ENCODE data around the gene ZNF697. TPM values are rescaled to one million over a fixed set of nuclear protein-coding genes. Genes with fewer than 3 reads are reported as not detected.

Gene ZNF697
- total RNA-seq, 4 donors from 2014 or later: 2.4 to 25.5 (median 7.9) TPM

GRCh38 chr1:119687434-119688079 is 39.5 kb upstream of the ZNF697 start:
- H3K36me3 ChIP-seq: no peaks in the 10 kb centered on the region
- no peak for DNase-seq
- TF ChIP-seq CTCF (IDR thresholded peaks at IDR 0.05) (no peak), POLR2A (IDR thresholded peaks at IDR 0.05) (no peak)
- intact Hi-C loops (cut with DNase I; ENCODE audit: low total_unique reads): no loop called here
- H3K27me3 ChIP-seq: no peaks in the 10 kb centered on the region
- no peaks in the 10 kb centered on the region for H3K9me3 ChIP-seq
- H3K4me1 ChIP-seq: no peaks in the 10 kb centered on the region
- no peak overlapping the region for H3K4me3 ChIP-seq
- H3K27ac ChIP-seq: no peak overlapping the region

GRCh38 chr1:119686661-119687060 is 38.6 kb upstream of the ZNF697 start:
- no peak for DNase-seq
- Histone ChIP-seq H3K27ac (no peak overlapping the region), H3K4me1 (no peaks in the 10 kb centered on the region), H3K27me3 (no peaks in the 10 kb centered on the region), H3K36me3 (no peaks in the 10 kb centered on the region), H3K9me3 (no peaks in the 10 kb centered on the region), H3K4me3 (no peak overlapping the region)
- intact Hi-C loops (cut with DNase I; ENCODE audit: low total_unique reads): no loop called here
- TF ChIP-seq CTCF (IDR thresholded peaks at IDR 0.05) (no peak), POLR2A (IDR thresholded peaks at IDR 0.05) (no peak)

GRCh38 chr1:119683893-119684292 is 35.8 kb upstream of the ZNF697 start:
- no peak for DNase-seq
- Histone ChIP-seq H3K27me3 (no peaks in the 10 kb centered on the region), H3K4me3 (no peak overlapping the region), H3K36me3 (no peaks in the 10 kb centered on the region), H3K9me3 (no peaks in the 10 kb centered on the region), H3K27ac (no peak overlapping the region), H3K4me1 (no peaks in the 10 kb centered on the region)
- intact Hi-C loops (cut with DNase I; ENCODE audit: low total_unique reads): no loop called here
- TF ChIP-seq POLR2A (IDR thresholded peaks at IDR 0.05) (no peak), CTCF (IDR thresholded peaks at IDR 0.05) (no peak)

GRCh38 chr1:119682141-119682540 is 34.1 kb upstream of the ZNF697 start:
- H3K9me3 ChIP-seq: no peaks in the 10 kb centered on the region
- no peak overlapping the region for H3K4me3 ChIP-seq
- no peaks in the 10 kb centered on the region for H3K36me3 ChIP-seq
- no peaks in the 10 kb centered on the region for H3K27me3 ChIP-seq
- DNase-seq: no peak
- H3K4me1 ChIP-seq: no peaks in the 10 kb centered on the region
- no peak for TF ChIP-seq CTCF (IDR thresholded peaks at IDR 0.05)
- H3K27ac ChIP-seq: no peak overlapping the region
- intact Hi-C loops (cut with DNase I; ENCODE audit: low total_unique reads): no loop called here

GRCh38 chr1:119681560-119681959 is 33.5 kb upstream of the ZNF697 start:
- no peak overlapping the region for H3K27ac ChIP-seq
- H3K4me1 ChIP-seq: no peaks in the 10 kb centered on the region
- TF ChIP-seq CTCF (IDR thresholded peaks at IDR 0.05) (no peak), POLR2A (IDR thresholded peaks at IDR 0.05) (no peak)
- no peaks in the 10 kb centered on the region for H3K36me3 ChIP-seq
- H3K9me3 ChIP-seq: no peaks in the 10 kb centered on the region
- intact Hi-C loops (cut with DNase I; ENCODE audit: low total_unique reads): no loop called here
- H3K4me3 ChIP-seq: no peak overlapping the region
- no peaks in the 10 kb centered on the region for H3K27me3 ChIP-seq
- no peak for DNase-seq
